ENCODE data around the gene MLPH. TPM values are rescaled to one million over a fixed set of nuclear protein-coding genes. Genes with fewer than 3 reads are reported as not detected.

The MLPH gene
- total RNA-seq, 1 donor from 2014 or later = not detected

DNA sequence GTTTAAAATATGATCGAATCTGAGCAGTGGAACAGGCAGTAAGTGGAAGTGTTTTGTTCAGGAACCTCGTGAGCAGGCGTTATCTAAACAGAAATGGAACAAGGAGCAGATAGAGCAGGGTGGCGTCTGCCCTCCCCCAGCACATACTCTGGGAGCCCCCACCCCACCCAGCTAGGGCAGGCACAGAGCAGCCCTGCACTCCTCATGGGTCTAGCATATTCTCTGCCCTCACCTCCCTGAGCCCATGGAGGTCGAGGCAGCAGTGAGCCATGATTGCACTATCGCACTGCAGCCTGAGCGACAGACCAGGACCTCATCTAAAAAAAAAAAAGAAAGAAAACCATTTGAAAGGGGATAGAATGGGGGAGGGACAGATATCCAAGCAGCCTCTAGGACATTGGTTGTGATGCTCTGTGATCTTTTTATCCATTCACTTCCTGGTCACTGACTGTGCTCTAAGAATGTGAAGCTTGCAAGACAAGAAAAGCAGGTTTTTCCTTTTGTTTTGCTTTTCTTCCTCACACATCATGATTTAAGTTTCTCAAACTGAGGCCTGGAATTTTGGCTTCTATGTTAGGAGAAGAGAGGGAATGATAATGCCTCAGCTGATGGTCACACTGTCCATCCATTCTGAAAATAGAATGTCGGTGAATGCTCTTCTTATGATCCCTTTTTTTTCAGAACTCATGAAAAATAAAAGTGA lies 3.1 kb downstream of the MLPH start:
- Mint-ChIP-seq H3K27me3 (ENCODE audit: insufficient read depth, low read depth) (peaks cover 45% of the 10 kb centered on the region), H3K9me3 (peaks cover 26% of the 10 kb centered on the region), H3K4me3 (no peak overlapping the region), H3K4me1 (peaks cover 2% of the 10 kb centered on the region), H3K36me3 (peaks cover 3% of the 10 kb centered on the region), H3K27ac (no peak overlapping the region)
- Histone ChIP-seq H3F3A (ENCODE audit: low read depth) (no peaks in the 10 kb centered on the region), H3K36me3 (no peaks in the 10 kb centered on the region), H3K4me1 (peaks cover 8% of the 10 kb centered on the region), H3K79me2 (ENCODE audit: low read depth) (no peaks in the 10 kb centered on the region), H3K4me3 (no peak overlapping the region), H3K27ac (no peak overlapping the region), H4K20me1 (ENCODE audit: low read depth) (no peaks in the 10 kb centered on the region), H3K9ac (no peak overlapping the region), H3K9me3 (ENCODE audit: low read depth) (no peaks in the 10 kb centered on the region), H2AFZ (replicated peaks) (no peak overlapping the region), H3K27me3 (peaks cover 49% of the 10 kb centered on the region), H3K4me2 (peak overlapping the region; percentile 25)
- DNase-seq (ENCODE audit: low spot score) = no peak
- TF ChIP-seq, protein P1, sequence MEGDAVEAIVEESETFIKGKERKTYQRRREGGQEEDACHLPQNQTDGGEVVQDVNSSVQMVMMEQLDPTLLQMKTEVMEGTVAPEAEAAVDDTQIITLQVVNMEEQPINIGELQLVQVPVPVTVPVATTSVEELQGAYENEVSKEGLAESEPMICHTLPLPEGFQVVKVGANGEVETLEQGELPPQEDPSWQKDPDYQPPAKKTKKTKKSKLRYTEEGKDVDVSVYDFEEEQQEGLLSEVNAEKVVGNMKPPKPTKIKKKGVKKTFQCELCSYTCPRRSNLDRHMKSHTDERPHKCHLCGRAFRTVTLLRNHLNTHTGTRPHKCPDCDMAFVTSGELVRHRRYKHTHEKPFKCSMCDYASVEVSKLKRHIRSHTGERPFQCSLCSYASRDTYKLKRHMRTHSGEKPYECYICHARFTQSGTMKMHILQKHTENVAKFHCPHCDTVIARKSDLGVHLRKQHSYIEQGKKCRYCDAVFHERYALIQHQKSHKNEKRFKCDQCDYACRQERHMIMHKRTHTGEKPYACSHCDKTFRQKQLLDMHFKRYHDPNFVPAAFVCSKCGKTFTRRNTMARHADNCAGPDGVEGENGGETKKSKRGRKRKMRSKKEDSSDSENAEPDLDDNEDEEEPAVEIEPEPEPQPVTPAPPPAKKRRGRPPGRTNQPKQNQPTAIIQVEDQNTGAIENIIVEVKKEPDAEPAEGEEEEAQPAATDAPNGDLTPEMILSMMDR (IDR thresholded peaks at IDR 0.05) = no peak
- TF ChIP-seq EZH2phosphoT487 (IDR thresholded peaks at IDR 0.05) (no peak), EZH2 (IDR thresholded peaks at IDR 0.05) (no peak)

DNA sequence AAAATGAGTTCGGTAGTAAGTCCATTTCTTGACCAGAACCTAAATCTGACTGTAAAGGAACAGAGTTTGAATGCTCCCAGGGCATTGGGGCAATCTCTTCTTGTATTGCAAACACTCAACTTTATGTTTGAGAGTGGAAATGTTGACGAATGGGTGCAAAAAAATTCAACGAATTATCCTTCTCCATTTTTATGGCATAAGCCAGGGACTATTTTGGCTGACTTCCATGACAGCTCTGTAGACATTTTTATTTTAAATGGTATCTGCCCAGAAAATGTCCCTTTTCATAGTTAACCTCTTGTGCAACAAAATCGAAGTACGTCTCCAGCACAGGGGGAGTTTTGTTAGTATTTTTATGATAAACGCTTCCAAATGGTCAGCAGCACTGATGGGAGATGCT lies 3.7 kb downstream of the MLPH start:
- H3K27me3 Mint-ChIP-seq (ENCODE audit: insufficient read depth, low read depth) = peaks cover 39% of the 10 kb centered on the region
- H3K27me3 ChIP-seq = peaks cover 43% of the 10 kb centered on the region
- H3K4me3 Mint-ChIP-seq = no peak overlapping the region

DNA sequence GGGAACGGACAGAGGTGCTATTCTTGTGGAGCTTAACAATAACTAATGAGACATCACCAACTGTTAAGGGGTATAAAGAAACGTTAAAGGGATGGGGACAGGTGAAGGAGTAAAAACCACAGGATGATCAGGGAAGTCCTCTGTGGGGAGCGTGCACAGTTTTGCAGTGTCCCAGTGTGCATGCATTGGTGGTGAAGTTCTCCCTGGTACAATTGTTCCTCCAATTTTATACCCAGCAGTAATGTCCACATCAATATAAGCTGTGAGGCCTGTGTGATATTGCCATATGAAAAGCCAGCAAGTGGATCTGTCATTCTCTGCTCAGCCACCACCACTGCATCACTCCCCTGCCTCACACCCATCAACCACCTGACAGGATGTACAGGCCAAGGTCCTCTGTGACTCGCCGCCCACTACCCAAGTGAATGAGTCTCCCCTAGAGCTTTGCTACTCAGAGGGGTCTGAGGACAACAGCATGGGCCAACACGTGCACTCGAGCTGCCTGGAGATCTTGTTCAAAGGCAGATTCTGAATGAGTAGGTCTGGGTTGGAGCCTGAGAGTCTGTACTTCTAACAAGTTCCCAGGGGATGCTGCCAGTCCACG lies 4.6 kb downstream of the MLPH start:
- Mint-ChIP-seq H3K4me1 (peaks cover 2% of the 10 kb centered on the region), H3K4me3 (no peak overlapping the region), H3K36me3 (peaks cover 3% of the 10 kb centered on the region), H3K27ac (no peak overlapping the region), H3K27me3 (ENCODE audit: insufficient read depth, low read depth) (peaks cover 31% of the 10 kb centered on the region), H3K9me3 (peaks cover 26% of the 10 kb centered on the region)
- Histone ChIP-seq H3K4me1 (peaks cover 4% of the 10 kb centered on the region), H3K4me2 (no peak overlapping the region), H3K79me2 (ENCODE audit: low read depth) (no peaks in the 10 kb centered on the region), H3K27ac (no peak overlapping the region), H3K9me3 (ENCODE audit: low read depth) (no peaks in the 10 kb centered on the region), H3K27me3 (peaks cover 34% of the 10 kb centered on the region), H3K4me3 (no peak overlapping the region), H4K20me1 (ENCODE audit: low read depth) (no peaks in the 10 kb centered on the region), H3K36me3 (no peaks in the 10 kb centered on the region), H2AFZ (replicated peaks) (no peak overlapping the region), H3K9ac (no peak overlapping the region), H3F3A (ENCODE audit: low read depth) (no peaks in the 10 kb centered on the region)
- no peak for DNase-seq (ENCODE audit: low spot score)
- TF ChIP-seq EZH2phosphoT487 (IDR thresholded peaks at IDR 0.05) (no peak), EZH2 (IDR thresholded peaks at IDR 0.05) (no peak)
- TF ChIP-seq, protein P1 (IDR thresholded peaks at IDR 0.05) = no peak

More for the DNA sequence above, 3.7 kb downstream of the MLPH start:
- Histone ChIP-seq H3K79me2 (ENCODE audit: low read depth) (no peaks in the 10 kb centered on the region), H2AFZ (replicated peaks) (no peak overlapping the region), H4K20me1 (ENCODE audit: low read depth) (no peaks in the 10 kb centered on the region), H3K27ac (no peak overlapping the region), H3K9me3 (ENCODE audit: low read depth) (no peaks in the 10 kb centered on the region), H3K4me1 (peaks cover 8% of the 10 kb centered on the region), H3F3A (ENCODE audit: low read depth) (no peaks in the 10 kb centered on the region), H3K4me2 (no peak overlapping the region), H3K9ac (no peak overlapping the region), H3K4me3 (no peak overlapping the region), H3K36me3 (no peaks in the 10 kb centered on the region)
- H3K36me3 Mint-ChIP-seq = peaks cover 3% of the 10 kb centered on the region
- TF ChIP-seq, protein P1 (IDR thresholded peaks at IDR 0.05) = no peak
- TF ChIP-seq EZH2phosphoT487 (IDR thresholded peaks at IDR 0.05) = no peak
- TF ChIP-seq EZH2 (IDR thresholded peaks at IDR 0.05) = no peak
- DNase-seq (ENCODE audit: low spot score) = no peak
- peaks cover 2% of the 10 kb centered on the region for H3K4me1 Mint-ChIP-seq
- peaks cover 26% of the 10 kb centered on the region for H3K9me3 Mint-ChIP-seq
- H3K27ac Mint-ChIP-seq = no peak overlapping the region

All from neural progenitor cell (in vitro differentiated cells).